Endothelial cell of umbilical vein (primary cell): ENCODE results near the gene TNRC6A. TPM values are rescaled to one million over a fixed set of nuclear protein-coding genes. Genes with fewer than 3 reads are reported as not detected.

ENCODE experiments used
- BruUV-seq: library from RNA; stranded (reverse); fragments of 400-500 nt; replicated peaks from 2 replicates; lab custom pipeline; 2021; lab: Mats Ljungman, UMichigan
- CTCF ChIA-PET: fragments of 300-600, 350-600 bp; sonication (Branson Sonifier 250); formaldehyde crosslinking; loops from one replicate; lab custom pipeline; 2021; ENCODE audit warnings: antibody characterized with exemption, inconsistent platforms; lab: Charles Lee
- POLR2A ChIA-PET: fragments of 300-600, 350-600 bp; sonication (Branson Sonifier 250); formaldehyde crosslinking; loops from one replicate; lab custom pipeline; 2021; ENCODE audit warnings: antibody characterized with exemption, inconsistent platforms; lab: Charles Lee
- DNase-seq: peaks from one replicate; pipeline ENCODE4 v3.0.0-alpha.2; 2011; ENCODE audit warnings: low read depth, low spot score
- FAIRE-seq: peaks from 2 replicates; lab custom pipeline; 2011; peaks lifted over from hg19 to GRCh38; lab: Jason Lieb, UNC
- H2AFZ ChIP-seq: 2 replicates; pipeline ENCODE4 v1.6.0; 2012; ENCODE audit warnings: low read depth, low read length, control low read depth, inconsistent platforms
- H3K27ac ChIP-seq: 2 replicates; pipeline ENCODE4 v1.5.1; 2011; ENCODE audit warnings: low read depth, mild to moderate bottlenecking, control low read depth, low read length, moderate library complexity; ENCODE audit not compliant: insufficient read depth
- H3K27me3 ChIP-seq, 2 experiments: 2 replicates each; pipeline versions ENCODE4 v1.6.0 to v1.6.1; 2011; ENCODE audit warnings: low read length in 2 of 2, mixed read lengths in 1 of 2; ENCODE audit not compliant: control insufficient read depth in 2 of 2, insufficient read depth in 2 of 2
- H3K36me3 ChIP-seq, 2 experiments: 2 replicates in 1 of 2; 3 replicates in 1 of 2; pipeline ENCODE4 v1.5.1; 2011; ENCODE audit warnings: low read length in 2 of 2, mild to moderate bottlenecking in 1 of 2, moderate library complexity in 1 of 2; ENCODE audit not compliant: control insufficient read depth in 2 of 2, insufficient read depth in 2 of 2; ENCODE audit errors: extremely low read depth in 1 of 2
- H3K4me1 ChIP-seq: 3 replicates; pipeline ENCODE4 v1.5.1; 2011; ENCODE audit warnings: mild to moderate bottlenecking, low read length; ENCODE audit not compliant: control insufficient read depth, insufficient read depth; ENCODE audit errors: extremely low read depth
- H3K4me2 ChIP-seq: 2 replicates; pipeline ENCODE4 v1.6.1; 2011; ENCODE audit warnings: low read length, control low read depth, mixed read lengths; ENCODE audit not compliant: insufficient read depth
- H3K4me3 ChIP-seq, 3 experiments: fragments of 200-600 bp in 1 of 3; sonication (generic), shearing (Covaris generic) in 1 of 3; replicated peaks in 1 of 3; 2 replicates each; pipeline ENCODE4 v1.5.1; 2011 to 2016; ENCODE audit warnings: control low read depth in 3 of 3, low read length in 3 of 3, mild to moderate bottlenecking in 2 of 3, inconsistent platforms in 1 of 3, low read depth in 1 of 3, moderate library complexity in 1 of 3; ENCODE audit not compliant: insufficient read depth in 1 of 3
- H3K79me2 ChIP-seq: 2 replicates; pipeline ENCODE4 v1.6.0; 2012; ENCODE audit warnings: low read length, inconsistent platforms; ENCODE audit not compliant: control insufficient read depth, insufficient read depth
- H3K9ac ChIP-seq: replicated peaks from 2 replicates; pipeline ENCODE3; 2011; ENCODE audit warnings: low read length, control low read depth; ENCODE audit not compliant: insufficient read depth; ENCODE audit errors: extremely low read depth
- H3K9me1 ChIP-seq: replicated peaks from 3 replicates; pipeline ENCODE4 v1.6.0; 2011; ENCODE audit warnings: mild to moderate bottlenecking, low read length; ENCODE audit not compliant: control insufficient read depth, insufficient read depth; ENCODE audit errors: extremely low read depth
- H3K9me3 ChIP-seq: replicated peaks from 2 replicates; pipeline ENCODE4 v1.5.1; 2012; ENCODE audit warnings: low read length, inconsistent platforms; ENCODE audit not compliant: control insufficient read depth, insufficient read depth
- H4K20me1 ChIP-seq: replicated peaks from 2 replicates; pipeline ENCODE3; 2011; ENCODE audit warnings: mild to moderate bottlenecking, low read length; ENCODE audit not compliant: control insufficient read depth, insufficient read depth; ENCODE audit errors: extremely low read depth
- CTCF ChIP-seq, 2 donors: IDR thresholded peaks; 1 replicate in 1 of 2; 2 replicates in 1 of 2; pipeline ENCODE4 v1.5.1; 2011; ENCODE audit warnings: low read length in 2 of 2, mild to moderate bottlenecking in 2 of 2, moderate library complexity in 2 of 2, control low read depth in 1 of 2, inconsistent platforms in 1 of 2, low read depth in 1 of 2; ENCODE audit not compliant: insufficient read depth in 1 of 2; ENCODE audit errors: extremely low read depth in 1 of 2
- EZH2 ChIP-seq: IDR thresholded peaks from 2 replicates; pipeline ENCODE4 v1.6.1; 2012; ENCODE audit warnings: borderline replicate concordance, low read depth, mild to moderate bottlenecking, moderate library complexity, low read length, inconsistent platforms; ENCODE audit not compliant: severe bottlenecking
- FOS ChIP-seq: IDR thresholded peaks from 2 replicates; pipeline ENCODE4 v1.6.1; 2011; ENCODE audit warnings: mild to moderate bottlenecking, low read length, moderate library complexity, borderline replicate concordance; ENCODE audit not compliant: insufficient read depth
- GATA2 ChIP-seq: IDR thresholded peaks from 2 replicates; pipeline ENCODE4 v1.7.0; 2011; ENCODE audit warnings: low read depth, mild to moderate bottlenecking, moderate library complexity, mixed read lengths, low read length; ENCODE audit not compliant: insufficient read length, insufficient read depth
- JUN ChIP-seq: IDR thresholded peaks from 2 replicates; pipeline ENCODE4 v1.6.1; 2011; ENCODE audit warnings: borderline replicate concordance, low read depth; ENCODE audit not compliant: insufficient read length, insufficient read depth
- MAX ChIP-seq: IDR thresholded peaks from 2 replicates; pipeline ENCODE4 v1.6.1; 2011; ENCODE audit not compliant: insufficient read depth, insufficient read length
- MYC ChIP-seq: IDR thresholded peaks from one replicate; pipeline ENCODE4 v1.6.1; 2011; ENCODE audit warnings: mild to moderate bottlenecking, low read depth, low read length
- POLR2A ChIP-seq: IDR thresholded peaks from 2 replicates; pipeline ENCODE4 v1.6.1; 2012; ENCODE audit warnings: low read depth, mild to moderate bottlenecking, control low read depth, low read length
- POLR2AphosphoS5 ChIP-seq: IDR thresholded peaks from 2 replicates; pipeline ENCODE4 v1.6.1; 2012; ENCODE audit warnings: low read depth, mild to moderate bottlenecking, control low read depth, low read length, moderate library complexity; ENCODE audit not compliant: insufficient read depth
- dilution Hi-C: fragments of 300-500 bp; cut with MboI; formaldehyde crosslinking; loops from one replicate; pipeline ENCODE4 v1.15.0; 2019; ENCODE audit warnings: low sequenced_read_pairs; ENCODE audit not compliant: extremely low pct_ligation_motif_present
- intact Hi-C: fragments of 100-400 bp; cut with micrococcal nuclease; formaldehyde crosslinking; loops from one replicate; pipeline ENCODE4 v1.10.0; 2022
- polyA plus RNA-seq, 4 experiments: library from polyadenylated mRNA; depleted of rRNA in 3 of 4; stranded (reverse) in 3 of 4; unstranded in 1 of 4; fragments of >200 nt; gene quantifications; 2 replicates each; pipeline versions ENCODE4 v1.2.1 to v1.2.3, GENCODE V29; 2011 to 2012; ENCODE audit warnings: missing spikeins in 1 of 4
- total RNA-seq: library from RNA; stranded (reverse); gene quantifications from 2 replicates; pipeline ENCODE4 v1.2.3, GENCODE V29; 2021

Gene TNRC6A
- total and polyA plus RNA-seq, 2 donors (not counting 3 experiments of a cell fraction or from before 2014, with no cell fraction given), result 39.3 to 74.5 TPM

DNA sequence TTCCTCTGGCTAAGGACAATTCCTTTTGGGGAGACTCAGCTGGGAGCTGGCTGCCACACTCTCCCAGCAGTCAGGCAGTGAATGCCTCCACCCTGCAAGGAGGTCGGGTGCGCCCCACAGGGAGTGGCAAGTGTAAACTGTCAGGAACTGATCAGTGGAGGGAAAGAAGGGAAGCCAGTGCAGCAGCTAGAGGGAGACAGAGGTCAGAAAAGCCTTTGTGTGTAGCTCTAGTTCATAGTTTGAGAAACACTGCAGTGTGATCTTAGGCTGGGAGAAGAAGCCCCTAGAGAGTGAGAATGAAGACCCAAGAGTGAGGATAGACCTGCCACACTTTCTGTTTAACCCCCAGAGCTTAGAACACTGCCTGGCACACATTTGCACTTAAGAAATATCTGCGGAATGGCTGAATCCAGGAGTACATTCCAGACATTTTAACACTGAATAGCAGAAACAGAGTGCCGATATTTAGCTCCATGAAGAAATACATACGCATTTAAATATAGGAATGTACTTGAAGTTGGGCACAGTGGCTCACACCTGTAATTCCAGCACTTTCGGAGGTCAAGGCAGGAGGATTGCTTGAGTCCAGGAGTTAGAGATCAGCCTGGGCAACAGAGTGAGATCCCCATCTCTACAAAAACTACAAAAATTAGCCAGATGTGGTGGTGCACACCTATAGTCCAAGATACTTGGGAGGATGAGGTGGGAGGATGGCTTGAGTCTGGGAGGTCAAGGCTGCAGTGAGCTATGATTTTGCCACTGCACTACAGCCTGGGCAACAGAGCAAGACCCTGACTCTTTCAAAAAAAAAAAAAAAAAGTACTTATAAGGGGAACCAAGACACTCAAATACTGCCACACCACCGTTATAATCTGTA is 105.2 kb downstream of the TNRC6A start:
- no peak overlapping the region for H3K9ac ChIP-seq
- no peaks in the 10 kb centered on the region for H4K20me1 ChIP-seq
- DNase-seq (peak; percentile 52), FAIRE-seq (peak; percentile 73)
- no TSS peak for BruUV-seq
- intact Hi-C loops (loop anchor here (2.0 to 10.0 kb wide), 3 partner anchors 150 to 390 kb away; no protein-coding TSS in a partner anchor), dilution Hi-C loops (no loop called here)
- H3K9me3 ChIP-seq, result no peaks in the 10 kb centered on the region
- no peaks in the 10 kb centered on the region for H3K27me3 ChIP-seq
- H3K27ac ChIP-seq, result no peak overlapping the region
- ChIA-PET POLR2A (no interaction called here), CTCF (interaction anchor here (0.6 to 1.7 kb wide), 32 partner anchors 9 to 391 kb away, joined by 3 to 27 read pairs (median 4); no protein-coding TSS in a partner anchor)
- no peak for TF ChIP-seq POLR2AphosphoS5
- TF ChIP-seq CTCF (IDR thresholded peaks at IDR 0.05; ENCODE audit: extremely low read depth in 1 of 2, insufficient read depth in 1 of 2, low read depth in 1 of 2, low read length in 2 of 2), result peak; percentile 44 to 64
- H3K79me2 ChIP-seq, result no peaks in the 10 kb centered on the region
- no peak overlapping the region for H3K4me2 ChIP-seq
- no peak overlapping the region for H2AFZ ChIP-seq
- peaks cover 12% of the 10 kb centered on the region for H3K4me1 ChIP-seq
- no peak overlapping the region for H3K4me3 ChIP-seq
- no peaks in the 10 kb centered on the region for H3K9me1 ChIP-seq
- H3K36me3 ChIP-seq, result no peaks in the 10 kb centered on the region

- H3K27me3 ChIP-seq, result no peaks in the 10 kb centered on the region
- DNase-seq (no peak), FAIRE-seq (no peak)
- no peak overlapping the region for H2AFZ ChIP-seq
- H4K20me1 ChIP-seq, result no peaks in the 10 kb centered on the region
- H3K4me1 ChIP-seq, result peaks cover 12% of the 10 kb centered on the region
- TF ChIP-seq GATA2 (no peak), JUN (no peak), POLR2AphosphoS5 (no peak), MAX (no peak), MYC (no peak), CTCF (IDR thresholded peaks at IDR 0.05; ENCODE audit: extremely low read depth in 1 of 2, insufficient read depth in 1 of 2, low read depth in 1 of 2, low read length in 2 of 2) (no peak), EZH2 (no peak), FOS (no peak), POLR2A (no peak)
- no peaks in the 10 kb centered on the region for H3K9me3 ChIP-seq
- H3K9ac ChIP-seq, result no peak overlapping the region
- CTCF ChIA-PET, result interaction anchor here (1.0 kb wide), 1 partner anchor 70 kb away, joined by 4 read pairs; no protein-coding TSS in a partner anchor
- H3K79me2 ChIP-seq, result no peaks in the 10 kb centered on the region
- intact Hi-C loops, result loop anchor here (10.0 kb wide), 2 partner anchors 148 to 218 kb away; no protein-coding TSS in a partner anchor
- no peak overlapping the region for H3K4me2 ChIP-seq
- no peak overlapping the region for H3K4me3 ChIP-seq
- POLR2A ChIA-PET, result no interaction called here
- H3K36me3 ChIP-seq, result no peaks in the 10 kb centered on the region
- H3K9me1 ChIP-seq, result no peaks in the 10 kb centered on the region
- no TSS peak for BruUV-seq
- dilution Hi-C loops, result no loop called here
- H3K27ac ChIP-seq, result no peak overlapping the region
Measured at GRCh38 chr16:24836836-24837235, 107.4 kb downstream of the TNRC6A start.
